Gastrocnemius medialis (tissue), 4 donors: Measurements from ENCODE around the gene TMEM38B. TPM values are rescaled to one million over a fixed set of nuclear protein-coding genes. Genes with fewer than 3 reads are reported as not detected.

Experiments used
- ATAC-seq, 2 donors: fragments of 150-250 bp; one replicate each; pipeline ENCODE4 v1.9.1; 2016
- DNase-seq, 2 donors: peaks; one replicate each; pipeline ENCODE4 v3.0.0-alpha.2; 2019
- H3K27ac ChIP-seq, 4 donors: fragments of 200-600 bp; sonication (generic); 1 replicate in 1 of 4; 2 replicates in 3 of 4; pipeline ENCODE4 v1.5.1; 2016 to 2018; ENCODE audit warnings: mild to moderate bottlenecking in 2 of 4, moderate library complexity in 1 of 4
- H3K27me3 ChIP-seq, 3 donors: fragments of 200-600 bp; sonication (generic) in 2 of 3; 1 replicate in 1 of 3; 2 replicates in 2 of 3; pipeline versions ENCODE4 v1.5.1 to v1.6.0; 2016 to 2019; ENCODE audit warnings: mild to moderate bottlenecking in 1 of 3, moderate library complexity in 1 of 3
- H3K36me3 ChIP-seq, 2 donors: fragments of 200-600 bp; sonication (generic) in 1 of 2; one replicate each; pipeline ENCODE4 v1.5.1; 2017 to 2018
- H3K4me1 ChIP-seq, 2 donors: fragments of 200-600 bp; sonication (generic) in 1 of 2; one replicate each; pipeline ENCODE4 v1.5.1; 2016 to 2017; ENCODE audit warnings: mild to moderate bottlenecking in 2 of 2
- H3K4me3 ChIP-seq, 4 donors: fragments of 200-600 bp; sonication (generic) in 3 of 4; 1 replicate in 1 of 4; 2 replicates in 3 of 4; pipeline ENCODE4 v1.5.1; 2016 to 2019; ENCODE audit warnings: mild to moderate bottlenecking in 2 of 4
- H3K9me3 ChIP-seq, 3 donors: fragments of 200-600 bp; sonication (generic) in 2 of 3; 1 replicate in 1 of 3; 2 replicates in 2 of 3; pipeline ENCODE4 v1.5.1; 2016 to 2019
- POLR2A ChIP-seq, 2 donors: fragments of 450-650 bp; IDR thresholded peaks; one replicate each; pipeline ENCODE4 v1.6.1; 2017; ENCODE audit warnings: antibody characterized with exemption in 2 of 2, mild to moderate bottlenecking in 2 of 2, moderate library complexity in 2 of 2
- in situ Hi-C, 4 donors: fragments of 200-750 bp; cut with MboI; loops; one replicate each; pipeline versions ENCODE4 v1.15.0 to v1.8.0; 2017; ENCODE audit warnings: low sequenced_read_pairs in 4 of 4
- intact Hi-C: fragments of 100-400 bp; cut with DNase I; formaldehyde crosslinking; loops from one replicate; pipeline ENCODE4 v1.15.1; 2023; ENCODE audit warnings: low total_unique reads
- total RNA-seq, 4 donors: library from RNA; depleted of rRNA; stranded (reverse); fragments of >200 nt; gene quantifications; one replicate each; pipeline versions ENCODE4 v1.1.0 to v1.2.3, GENCODE V29; 2016
- TF ChIP-seq, protein P1 (sequence below), 5 experiments: fragments of 450-650 bp in 3 of 5; fragments of 200-600 bp in 2 of 5; sonication (generic) in 2 of 5; IDR thresholded peaks in 4 of 5; conservative IDR thresholded peaks in 1 of 5; 1 replicate in 4 of 5; 2 replicates in 1 of 5; pipeline ENCODE4 v1.5.1; 2016 to 2019; ENCODE audit warnings: antibody characterized with exemption in 5 of 5, mild to moderate bottlenecking in 3 of 5, moderate library complexity in 3 of 5

Gene TMEM38B
- total RNA-seq, 4 donors from 2014 or later: 81.4 to 97.6 (median 89.8) TPM

DNA sequence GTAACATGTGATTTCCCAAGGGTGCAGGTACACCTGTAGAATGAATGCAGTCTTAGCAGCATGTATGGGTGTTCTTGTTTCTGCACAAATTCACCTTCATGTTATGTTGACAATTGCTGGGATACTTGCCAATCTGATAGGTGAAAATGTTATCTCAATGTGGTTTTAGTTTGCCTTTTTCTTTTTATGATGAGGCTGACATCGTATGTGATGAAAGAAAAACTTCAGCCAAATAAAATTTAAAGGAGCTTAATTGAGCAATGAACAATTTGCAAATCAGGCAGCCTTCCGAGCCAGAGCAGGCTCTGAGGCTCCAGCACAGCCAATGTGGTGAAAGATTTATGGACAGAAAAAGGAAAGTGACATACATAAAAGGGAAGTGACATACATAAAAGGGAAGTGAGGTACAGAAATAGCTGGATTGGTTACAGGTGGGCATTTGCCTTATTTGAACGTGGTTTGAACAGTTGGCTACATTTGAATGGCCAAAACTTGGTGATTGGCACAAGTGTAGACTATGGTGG, 21.6 kb upstream of the TMEM38B start:
- intact Hi-C loops: no loop called here

DNA sequence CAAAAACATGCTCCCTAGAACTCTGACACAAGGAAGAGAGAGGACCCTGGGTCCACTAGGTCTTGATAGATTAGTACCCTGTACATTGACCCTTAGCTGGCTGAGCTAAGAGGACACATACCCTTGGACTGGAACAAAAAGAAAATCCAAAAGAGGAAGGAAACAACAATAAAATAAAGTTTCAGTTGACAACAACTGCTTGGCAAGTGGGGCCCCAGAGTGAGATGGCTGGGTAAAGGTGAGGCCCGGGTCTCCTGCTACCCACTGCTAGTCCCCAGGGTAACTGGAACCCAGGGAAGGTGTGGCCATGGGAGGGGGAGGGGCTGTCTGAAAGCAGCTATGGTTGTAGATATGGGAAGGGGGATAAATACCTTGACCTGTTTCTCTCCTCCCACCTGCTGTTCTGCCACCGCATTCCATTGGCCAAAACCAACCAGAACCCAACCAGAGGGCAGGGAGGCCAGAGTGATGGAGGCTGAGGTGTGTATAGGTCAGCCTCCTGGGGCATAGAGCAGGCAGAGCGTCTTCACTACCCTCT, 20.4 kb upstream of the TMEM38B start:
- ATAC-seq (no peak), DNase-seq (no peak)
- no peaks in the 10 kb centered on the region for H3K27me3 ChIP-seq
- intact Hi-C loops (no loop called here), in situ Hi-C loops (loop anchor here in 1 of 4 donors (25.0 kb wide), 1 partner anchor 213 kb away; no protein-coding TSS in a partner anchor)
- TF ChIP-seq, protein P1, sequence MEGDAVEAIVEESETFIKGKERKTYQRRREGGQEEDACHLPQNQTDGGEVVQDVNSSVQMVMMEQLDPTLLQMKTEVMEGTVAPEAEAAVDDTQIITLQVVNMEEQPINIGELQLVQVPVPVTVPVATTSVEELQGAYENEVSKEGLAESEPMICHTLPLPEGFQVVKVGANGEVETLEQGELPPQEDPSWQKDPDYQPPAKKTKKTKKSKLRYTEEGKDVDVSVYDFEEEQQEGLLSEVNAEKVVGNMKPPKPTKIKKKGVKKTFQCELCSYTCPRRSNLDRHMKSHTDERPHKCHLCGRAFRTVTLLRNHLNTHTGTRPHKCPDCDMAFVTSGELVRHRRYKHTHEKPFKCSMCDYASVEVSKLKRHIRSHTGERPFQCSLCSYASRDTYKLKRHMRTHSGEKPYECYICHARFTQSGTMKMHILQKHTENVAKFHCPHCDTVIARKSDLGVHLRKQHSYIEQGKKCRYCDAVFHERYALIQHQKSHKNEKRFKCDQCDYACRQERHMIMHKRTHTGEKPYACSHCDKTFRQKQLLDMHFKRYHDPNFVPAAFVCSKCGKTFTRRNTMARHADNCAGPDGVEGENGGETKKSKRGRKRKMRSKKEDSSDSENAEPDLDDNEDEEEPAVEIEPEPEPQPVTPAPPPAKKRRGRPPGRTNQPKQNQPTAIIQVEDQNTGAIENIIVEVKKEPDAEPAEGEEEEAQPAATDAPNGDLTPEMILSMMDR (IDR thresholded peaks at IDR 0.05 in 4 of 5, conservative IDR thresholded peaks at IDR 0.05 in 1 of 5): no peak
- no peak for TF ChIP-seq POLR2A (IDR thresholded peaks at IDR 0.05)
- no peak overlapping the region for H3K4me3 ChIP-seq
- H3K36me3 ChIP-seq: no peaks in the 10 kb centered on the region
- H3K4me1 ChIP-seq: peaks cover 4 to 8% of the 10 kb centered on the region in 2 donors
- H3K9me3 ChIP-seq: no peaks in the 10 kb centered on the region
- H3K27ac ChIP-seq: no peak overlapping the region

More for the DNA sequence above, 21.6 kb upstream of the TMEM38B start:
- H3K36me3 ChIP-seq: no peaks in the 10 kb centered on the region
- no peak overlapping the region for H3K4me3 ChIP-seq
- DNase-seq (no peak), ATAC-seq (no peak)
- in situ Hi-C loops: loop anchor here in 1 of 4 donors (25.0 kb wide), 1 partner anchor 215 kb away; no protein-coding TSS in a partner anchor
- TF ChIP-seq POLR2A (IDR thresholded peaks at IDR 0.05): no peak
- TF ChIP-seq, protein P1 (IDR thresholded peaks at IDR 0.05 in 4 of 5, conservative IDR thresholded peaks at IDR 0.05 in 1 of 5): no peak
- H3K27ac ChIP-seq: no peak overlapping the region
- no peaks in the 10 kb centered on the region for H3K4me1 ChIP-seq
- no peaks in the 10 kb centered on the region for H3K9me3 ChIP-seq
- H3K27me3 ChIP-seq: no peaks in the 10 kb centered on the region

DNA sequence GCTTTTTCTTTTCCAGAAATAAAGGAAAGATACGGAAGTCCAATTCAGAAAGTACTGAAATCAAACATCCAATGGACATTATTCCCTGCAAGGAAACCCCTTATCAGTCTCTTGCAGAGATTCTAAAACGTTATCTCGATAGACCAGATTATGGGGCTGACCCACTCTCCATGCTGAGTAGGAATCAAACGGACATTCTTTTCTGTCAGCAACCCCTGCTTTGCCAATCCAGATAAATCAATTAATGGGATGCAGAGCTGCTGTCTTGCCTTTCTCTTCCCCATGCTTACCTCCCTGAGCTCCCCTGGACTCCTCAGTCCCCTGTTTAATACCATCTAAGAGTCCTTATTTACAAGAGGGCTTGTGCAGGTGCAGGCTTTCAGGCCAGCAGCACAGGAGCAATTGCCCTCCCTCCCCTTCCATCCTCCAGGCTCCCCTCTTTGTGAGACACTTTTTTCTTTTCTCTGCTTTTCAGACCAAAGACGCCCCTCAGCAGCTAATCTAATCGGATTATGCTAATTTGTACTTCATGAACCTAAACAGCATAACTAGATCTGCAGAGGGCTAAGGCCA, 17.9 kb upstream of the TMEM38B start:
- Histone ChIP-seq H3K4me1 (peaks cover 4 to 8% of the 10 kb centered on the region in 2 donors), H3K27me3 (no peaks in the 10 kb centered on the region), H3K4me3 (no peak overlapping the region), H3K27ac (no peak overlapping the region), H3K36me3 (no peaks in the 10 kb centered on the region), H3K9me3 (no peaks in the 10 kb centered on the region)
- no peak for ATAC-seq
- TF ChIP-seq, protein P1 (IDR thresholded peaks at IDR 0.05 in 4 of 5, conservative IDR thresholded peaks at IDR 0.05 in 1 of 5): no peak
- no peak for TF ChIP-seq POLR2A (IDR thresholded peaks at IDR 0.05)
- DNase-seq: no peak
- intact Hi-C loops: no loop called here
- in situ Hi-C loops: loop anchor here in 2 of 4 donors (25.0 kb wide), 2 partner anchors 214 to 239 kb away; partner anchors contain the start of gene FSD1L (in 1 of the 2)

DNA sequence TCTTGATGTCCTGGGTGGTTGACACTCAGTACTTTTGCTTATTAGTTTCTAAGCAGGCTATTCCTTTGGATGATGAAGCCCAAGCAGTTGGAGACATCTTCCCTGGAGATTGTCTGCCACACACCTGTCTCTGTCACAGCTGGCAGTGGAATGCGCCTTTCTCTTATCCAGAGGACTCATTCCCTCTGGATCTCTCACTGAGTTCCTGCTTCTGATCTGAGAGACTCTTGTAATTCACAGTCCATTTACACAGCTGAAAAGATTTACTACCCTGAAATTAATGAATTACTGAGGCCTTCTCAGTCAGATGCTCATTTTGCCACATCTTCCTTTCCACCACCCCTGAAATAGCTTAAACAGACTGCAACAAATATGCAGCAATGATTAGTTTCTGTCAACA, 16.2 kb upstream of the TMEM38B start:
- H3K9me3 ChIP-seq: no peaks in the 10 kb centered on the region
- intact Hi-C loops (no loop called here), in situ Hi-C loops (loop anchor here in 2 of 4 donors (25.0 kb wide), 2 partner anchors 216 to 241 kb away; partner anchors contain the start of gene FSD1L (in 1 of the 2))
- H3K36me3 ChIP-seq: no peaks in the 10 kb centered on the region
- H3K27me3 ChIP-seq: no peaks in the 10 kb centered on the region
- ATAC-seq (no peak), DNase-seq (no peak)
- TF ChIP-seq POLR2A (IDR thresholded peaks at IDR 0.05): no peak
- TF ChIP-seq, protein P1 (IDR thresholded peaks at IDR 0.05 in 4 of 5, conservative IDR thresholded peaks at IDR 0.05 in 1 of 5): no peak
- peaks cover 4 to 8% of the 10 kb centered on the region in 2 donors for H3K4me1 ChIP-seq
- H3K4me3 ChIP-seq: no peak overlapping the region
- H3K27ac ChIP-seq: peak overlapping the region in 1 of 4 donors; percentile 4
